Activated CD8-positive, alpha-beta memory T cell treated with anti-CD3 and anti-CD28 coated beads, Interleukin-2, amount 50 U/mL, for 1 hour (primary cell): Measurements from ENCODE around the gene ZNF385A.

ENCODE experiments used
- DNase-seq: peaks from one replicate; pipeline ENCODE4 v3.0.0-alpha.2; 2020; ENCODE audit errors: extremely low read depth

Gene ZNF385A

GRCh38 chr12:54392485-54393206, 8.1 kb upstream of the ZNF385A start:
- no peak for DNase-seq

GRCh38 chr12:54390668-54391551, 6.4 kb upstream of the ZNF385A start:
- DNase-seq: no peak

- DNase-seq: no peak
Observed at GRCh38 chr12:54390176-54390667, 5.7 kb upstream of the ZNF385A start.

GRCh38 chr12:54389607-54390175, 5.2 kb upstream of the ZNF385A start:
- DNase-seq: no peak

- no peak for DNase-seq
Observed at GRCh38 chr12:54389134-54389508, 4.6 kb upstream of the ZNF385A start.

GRCh38 chr12:54388237-54389133, 4.0 kb upstream of the ZNF385A start:
- no peak for DNase-seq

- no peak for DNase-seq
Observed at GRCh38 chr12:54387114-54387467, 2.6 kb upstream of the ZNF385A start.

GRCh38 chr12:54386403-54387113, 2.0 kb upstream of the ZNF385A start:
- no peak for DNase-seq

GRCh38 chr12:54385251-54385914, 850 bp upstream of the ZNF385A start:
- no peak for DNase-seq

- DNase-seq: no peak
Observed at GRCh38 chr12:54383041-54383609, 1.4 kb downstream of the ZNF385A start.

GRCh38 chr12:54381136-54381535, 3.4 kb downstream of the ZNF385A start:
- no peak for DNase-seq

GRCh38 chr12:54379398-54380201, 4.9 kb downstream of the ZNF385A start:
- peak; percentile 73 for DNase-seq

GRCh38 chr12:54378796-54379397, 5.6 kb downstream of the ZNF385A start:
- no peak for DNase-seq

GRCh38 chr12:54377797-54378515, 6.6 kb downstream of the ZNF385A start:
- DNase-seq: no peak

GRCh38 chr12:54377007-54377406, 7.5 kb downstream of the ZNF385A start:
- no peak for DNase-seq

GRCh38 chr12:54376596-54376995, 7.9 kb downstream of the ZNF385A start:
- DNase-seq: no peak

GRCh38 chr12:54375259-54375579, 9.3 kb downstream of the ZNF385A start:
- DNase-seq: no peak

- DNase-seq: no peak
Observed at GRCh38 chr12:54374562-54375258, 9.8 kb downstream of the ZNF385A start.
